HG02981 (cell line): ENCODE results near the gene MAN2A1.

ENCODE experiments used
- ATAC-seq: cut with Tn5 transposase; IDR thresholded peaks from one replicate; pipeline ENCODE4 v1.9.1; 2021; ENCODE audit warnings: mild to moderate bottlenecking, moderate library complexity; ENCODE audit not compliant: unreplicated experiment

The MAN2A1 gene

GRCh38 chr5:109689740-109690241, at the start of gene MAN2A1:
Gene MAN2A1, plus strand, starts transcription at chr5:109689927. Its CDS starts 491 bp downstream, at chr5:109690418.
- peak; percentile 47 for ATAC-seq

- no peak for ATAC-seq
Measured at GRCh38 chr5:109640976-109641375, 48.8 kb upstream of the MAN2A1 start.

- no peak for ATAC-seq
Measured at GRCh38 chr5:109643791-109644350, 45.9 kb upstream of the MAN2A1 start.

- ATAC-seq = no peak
Measured at GRCh38 chr5:109644829-109645228, 44.9 kb upstream of the MAN2A1 start.

GRCh38 chr5:109645707-109646192, 44.0 kb upstream of the MAN2A1 start:
- ATAC-seq = no peak

GRCh38 chr5:109649318-109649717, 40.4 kb upstream of the MAN2A1 start:
- ATAC-seq = no peak

- no peak for ATAC-seq
Measured at GRCh38 chr5:109650493-109650892, 39.2 kb upstream of the MAN2A1 start.

GRCh38 chr5:109652096-109652495, 37.6 kb upstream of the MAN2A1 start:
- ATAC-seq = no peak

GRCh38 chr5:109653042-109653441, 36.7 kb upstream of the MAN2A1 start:
- no peak for ATAC-seq

GRCh38 chr5:109653561-109654239, 36.0 kb upstream of the MAN2A1 start:
- no peak for ATAC-seq

GRCh38 chr5:109654455-109654854, 35.3 kb upstream of the MAN2A1 start:
- ATAC-seq = no peak

GRCh38 chr5:109655841-109656240, 33.9 kb upstream of the MAN2A1 start:
- no peak for ATAC-seq

- no peak for ATAC-seq
Measured at GRCh38 chr5:109656829-109657228, 32.9 kb upstream of the MAN2A1 start.

GRCh38 chr5:109659901-109660300, 29.8 kb upstream of the MAN2A1 start:
- no peak for ATAC-seq

- ATAC-seq = no peak
Measured at GRCh38 chr5:109660301-109660700, 29.4 kb upstream of the MAN2A1 start.

- no peak for ATAC-seq
Measured at GRCh38 chr5:109668237-109668636, 21.5 kb upstream of the MAN2A1 start.

GRCh38 chr5:109668668-109669422, 20.9 kb upstream of the MAN2A1 start:
- no peak for ATAC-seq

- ATAC-seq = no peak
Measured at GRCh38 chr5:109669991-109670706, 19.6 kb upstream of the MAN2A1 start.

- ATAC-seq = no peak
Measured at GRCh38 chr5:109671136-109671535, 18.6 kb upstream of the MAN2A1 start.

- ATAC-seq = no peak
Measured at GRCh38 chr5:109674596-109674995, 15.1 kb upstream of the MAN2A1 start.

GRCh38 chr5:109676920-109677319, 12.8 kb upstream of the MAN2A1 start:
- ATAC-seq = no peak
